Measurements from ENCODE around the gene TMPRSS11A. TPM values are rescaled to one million over a fixed set of nuclear protein-coding genes. Genes with fewer than 3 reads are reported as not detected.

Gene TMPRSS11A
- total and polyA plus RNA-seq, 2 donors (not counting 3 experiments of a cell fraction or from before 2014, with no cell fraction given): not detected

DNA sequence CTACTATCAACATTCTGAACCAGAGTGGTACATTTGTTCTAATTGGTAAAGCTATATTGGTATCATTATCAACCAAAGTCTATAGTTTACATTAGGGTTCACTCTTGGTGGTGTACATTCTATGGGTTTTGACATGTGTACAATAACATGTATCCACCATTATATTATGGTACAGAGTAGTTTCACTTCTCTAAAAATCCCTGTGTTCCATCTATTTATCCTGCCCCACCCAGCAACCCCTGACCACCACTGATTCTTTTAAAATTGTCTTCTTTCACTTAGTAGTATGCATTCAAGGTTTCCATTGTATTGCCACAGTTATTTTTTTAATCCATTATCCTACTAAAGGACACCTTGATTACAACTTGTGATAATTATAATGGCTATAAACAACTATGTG lies 64.2 kb downstream of the TMPRSS11A start:
- FAIRE-seq: no peak
- intact Hi-C loops (cut with micrococcal nuclease): no loop called here
- ChIA-PET POLR2A (no interaction called here), CTCF (interaction anchor here (0.8 kb wide), 1 partner anchor 19 kb away, joined by 3 read pairs; no protein-coding TSS in a partner anchor)
- H3K4me1 ChIP-seq (ENCODE audit: control insufficient read depth, extremely low read depth, insufficient read depth, low read length): no peaks in the 10 kb centered on the region
- TF ChIP-seq POLR2A (IDR thresholded peaks at IDR 0.05; ENCODE audit: low read depth, low read length): no peak
- no peak for TF ChIP-seq EZH2 (IDR thresholded peaks at IDR 0.05; ENCODE audit: borderline replicate concordance, low read depth, low read length, severe bottlenecking)
- TF ChIP-seq, protein P1, sequence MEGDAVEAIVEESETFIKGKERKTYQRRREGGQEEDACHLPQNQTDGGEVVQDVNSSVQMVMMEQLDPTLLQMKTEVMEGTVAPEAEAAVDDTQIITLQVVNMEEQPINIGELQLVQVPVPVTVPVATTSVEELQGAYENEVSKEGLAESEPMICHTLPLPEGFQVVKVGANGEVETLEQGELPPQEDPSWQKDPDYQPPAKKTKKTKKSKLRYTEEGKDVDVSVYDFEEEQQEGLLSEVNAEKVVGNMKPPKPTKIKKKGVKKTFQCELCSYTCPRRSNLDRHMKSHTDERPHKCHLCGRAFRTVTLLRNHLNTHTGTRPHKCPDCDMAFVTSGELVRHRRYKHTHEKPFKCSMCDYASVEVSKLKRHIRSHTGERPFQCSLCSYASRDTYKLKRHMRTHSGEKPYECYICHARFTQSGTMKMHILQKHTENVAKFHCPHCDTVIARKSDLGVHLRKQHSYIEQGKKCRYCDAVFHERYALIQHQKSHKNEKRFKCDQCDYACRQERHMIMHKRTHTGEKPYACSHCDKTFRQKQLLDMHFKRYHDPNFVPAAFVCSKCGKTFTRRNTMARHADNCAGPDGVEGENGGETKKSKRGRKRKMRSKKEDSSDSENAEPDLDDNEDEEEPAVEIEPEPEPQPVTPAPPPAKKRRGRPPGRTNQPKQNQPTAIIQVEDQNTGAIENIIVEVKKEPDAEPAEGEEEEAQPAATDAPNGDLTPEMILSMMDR (IDR thresholded peaks at IDR 0.05; ENCODE audit: extremely low read depth in 1 of 2, insufficient read depth in 1 of 2, low read depth in 1 of 2, low read length in 2 of 2): no peak
- no peak for TF ChIP-seq FOS (IDR thresholded peaks at IDR 0.05; ENCODE audit: borderline replicate concordance, insufficient read depth, low read length)
- TF ChIP-seq MAX (IDR thresholded peaks at IDR 0.05; ENCODE audit: insufficient read depth, insufficient read length): no peak
- no peak for TF ChIP-seq GATA2 (IDR thresholded peaks at IDR 0.05; ENCODE audit: insufficient read depth, insufficient read length, low read depth, low read length)
- no peak for TF ChIP-seq MYC (IDR thresholded peaks at IDR 0.05; ENCODE audit: low read depth, low read length)
- no peak for TF ChIP-seq JUN (IDR thresholded peaks at IDR 0.05; ENCODE audit: borderline replicate concordance, insufficient read depth, insufficient read length, low read depth)
- TF ChIP-seq POLR2AphosphoS5 (IDR thresholded peaks at IDR 0.05; ENCODE audit: insufficient read depth, low read depth, low read length): no peak
- H2AFZ ChIP-seq (ENCODE audit: low read depth, low read length): no peak overlapping the region
- no peak overlapping the region for H3K27ac ChIP-seq (ENCODE audit: insufficient read depth, low read depth, low read length)
- H3K9ac ChIP-seq (replicated peaks; ENCODE audit: extremely low read depth, insufficient read depth, low read length): no peak overlapping the region
- BruUV-seq (replicated peaks): no TSS peak
- H3K36me3 ChIP-seq (ENCODE audit: control insufficient read depth in 2 of 2, extremely low read depth in 1 of 2, insufficient read depth in 2 of 2, low read length in 2 of 2): no peaks in the 10 kb centered on the region
- no peaks in the 10 kb centered on the region for H4K20me1 ChIP-seq (replicated peaks; ENCODE audit: control insufficient read depth, extremely low read depth, insufficient read depth, low read length)
- dilution Hi-C loops (cut with MboI; ENCODE audit: extremely low pct_ligation_motif_present, low sequenced_read_pairs): no loop called here
- H3K27me3 ChIP-seq (ENCODE audit: control insufficient read depth in 2 of 2, insufficient read depth in 2 of 2, low read length in 2 of 2): no peaks in the 10 kb centered on the region
- no peak overlapping the region for H3K4me3 ChIP-seq (replicated peaks in 1 of 3; ENCODE audit: insufficient read depth in 1 of 3, low read depth in 1 of 3, low read length in 3 of 3)
- no peaks in the 10 kb centered on the region for H3K79me2 ChIP-seq (ENCODE audit: control insufficient read depth, insufficient read depth, low read length)
- no peaks in the 10 kb centered on the region for H3K9me1 ChIP-seq (replicated peaks; ENCODE audit: control insufficient read depth, extremely low read depth, insufficient read depth, low read length)
- no peak overlapping the region for H3K4me2 ChIP-seq (ENCODE audit: insufficient read depth, low read length)
- no peak for DNase-seq (ENCODE audit: low read depth, low spot score)
- H3K9me3 ChIP-seq (replicated peaks; ENCODE audit: control insufficient read depth, insufficient read depth, low read length): no peaks in the 10 kb centered on the region

Measured in endothelial cell of umbilical vein (primary cell).